ENCODE measurements around the gene JMJD7.

Gene JMJD7

DNA sequence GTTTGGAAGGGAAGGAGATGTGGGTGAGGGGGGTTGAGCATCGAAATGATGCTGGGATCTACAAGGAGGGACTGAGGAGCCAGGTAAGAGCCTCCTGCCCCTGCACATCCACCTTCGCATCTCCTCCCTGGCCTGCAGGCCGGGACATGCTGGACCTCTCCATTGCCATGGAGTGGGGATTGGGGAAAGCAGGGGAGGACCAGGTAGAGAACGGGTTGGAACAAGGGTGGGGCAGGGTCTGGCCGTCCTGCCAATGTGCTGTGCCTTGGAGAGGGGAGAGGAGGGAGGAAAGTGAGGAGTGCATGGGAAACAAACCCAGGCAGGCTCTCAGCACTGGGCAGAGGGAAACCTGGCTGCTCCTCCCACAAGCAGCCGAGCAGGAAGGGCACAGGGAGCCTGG lies 21.3 kb downstream of the JMJD7 start:
- no peak for DNase-seq

DNA sequence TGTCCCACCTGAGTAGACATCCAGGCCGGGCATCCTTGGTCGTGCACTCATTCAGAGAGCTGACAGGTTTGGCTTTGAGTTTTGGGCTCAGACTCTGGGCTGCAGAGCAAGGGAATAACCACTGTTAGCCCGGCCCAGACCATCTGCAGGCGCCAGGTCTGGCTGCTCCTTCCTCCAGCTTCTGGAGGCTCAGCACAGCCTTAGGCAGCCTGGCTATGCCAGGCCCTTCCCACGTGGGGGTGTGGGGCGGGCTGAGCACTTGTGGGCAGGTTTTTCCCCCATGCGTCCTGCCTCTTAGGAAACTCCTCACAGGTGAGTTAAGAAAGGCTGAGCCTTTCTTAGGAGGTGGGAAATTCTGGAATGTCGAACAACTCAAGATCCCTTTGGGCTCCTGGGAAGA lies 22.0 kb downstream of the JMJD7 start:
- no peak for DNase-seq

DNA sequence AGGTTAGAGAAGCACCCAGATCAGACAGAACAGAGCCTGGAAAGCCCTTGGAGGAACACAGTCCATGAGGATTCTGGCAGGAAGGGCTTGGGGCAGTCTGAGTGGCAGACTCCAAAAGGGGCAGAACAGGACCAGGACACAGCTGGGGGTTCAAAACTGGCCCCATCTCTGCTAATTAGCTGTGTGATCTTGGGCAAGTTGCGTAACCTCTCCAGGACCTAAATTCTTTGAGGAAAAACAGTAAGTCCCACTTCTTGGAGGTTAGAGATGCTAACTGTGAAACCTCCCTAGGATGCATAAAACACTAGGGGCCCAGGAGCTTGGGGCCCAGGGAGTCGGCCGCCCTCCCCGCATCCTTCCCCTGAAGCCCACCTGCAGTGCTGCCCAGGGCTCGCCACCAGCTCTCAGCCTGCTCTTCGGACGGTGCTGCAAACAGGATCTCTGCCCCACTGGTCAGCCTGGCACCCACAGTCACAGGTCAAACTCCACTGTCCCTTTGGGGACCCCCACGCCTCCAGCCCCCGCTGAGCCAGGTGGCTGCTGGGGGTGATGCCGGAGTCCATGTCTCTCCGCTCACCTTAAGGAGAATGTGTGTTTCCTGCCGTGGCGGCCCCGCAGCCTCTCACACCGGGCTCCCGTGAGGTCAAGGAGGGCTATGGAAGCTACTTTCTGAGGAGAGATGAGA lies 22.7 kb downstream of the JMJD7 start:
- DNase-seq = no peak

DNA sequence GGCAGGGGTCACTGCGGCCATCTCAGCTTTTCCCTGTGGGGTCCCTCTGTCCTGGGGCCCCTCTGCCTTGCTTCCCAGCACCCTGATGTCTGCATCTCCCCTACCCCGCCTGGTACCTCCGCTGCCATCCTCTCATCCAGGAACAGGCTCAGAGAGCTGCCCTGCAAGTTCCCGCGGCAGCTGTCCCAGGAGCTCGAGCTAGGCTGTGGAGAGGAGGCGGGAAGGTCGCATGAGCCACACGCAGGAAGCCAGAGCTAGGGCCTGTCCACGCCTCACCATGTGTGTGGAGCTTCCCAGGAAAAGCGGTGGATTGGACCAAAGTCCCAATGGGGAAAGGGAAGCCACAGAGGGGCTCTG lies 23.3 kb downstream of the JMJD7 start:
- no peak for DNase-seq

DNA sequence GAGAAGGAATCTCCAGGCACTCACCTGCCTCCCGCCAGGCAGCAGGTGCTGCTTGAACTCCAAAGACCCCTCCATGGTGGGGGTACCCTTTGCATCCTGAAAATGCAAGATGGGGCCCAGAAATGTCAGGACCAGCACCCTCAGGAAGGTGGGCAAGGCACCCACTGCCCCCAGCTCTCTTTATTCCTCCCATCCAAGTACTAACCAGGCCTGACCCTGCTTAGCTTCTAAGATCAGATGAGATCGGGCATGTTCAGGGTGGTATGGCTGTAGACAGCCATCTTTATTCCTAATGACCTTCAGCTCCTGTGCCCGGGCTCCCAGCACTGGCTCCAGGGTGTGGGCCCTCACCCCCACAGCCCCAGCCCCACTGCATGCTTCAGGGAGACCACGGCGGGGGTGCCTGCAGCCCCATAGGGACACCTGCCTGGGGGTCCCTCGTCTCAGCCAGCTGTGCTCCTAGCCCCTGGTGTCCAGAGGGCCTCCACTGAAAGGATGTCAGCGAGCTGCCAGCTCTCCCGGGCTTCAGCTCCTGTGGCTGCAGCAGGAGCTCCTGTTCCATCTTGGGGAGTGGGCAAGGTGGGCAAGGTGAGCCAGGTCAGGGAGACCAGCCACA lies 24.0 kb downstream of the JMJD7 start:
- DNase-seq = no peak

DNA sequence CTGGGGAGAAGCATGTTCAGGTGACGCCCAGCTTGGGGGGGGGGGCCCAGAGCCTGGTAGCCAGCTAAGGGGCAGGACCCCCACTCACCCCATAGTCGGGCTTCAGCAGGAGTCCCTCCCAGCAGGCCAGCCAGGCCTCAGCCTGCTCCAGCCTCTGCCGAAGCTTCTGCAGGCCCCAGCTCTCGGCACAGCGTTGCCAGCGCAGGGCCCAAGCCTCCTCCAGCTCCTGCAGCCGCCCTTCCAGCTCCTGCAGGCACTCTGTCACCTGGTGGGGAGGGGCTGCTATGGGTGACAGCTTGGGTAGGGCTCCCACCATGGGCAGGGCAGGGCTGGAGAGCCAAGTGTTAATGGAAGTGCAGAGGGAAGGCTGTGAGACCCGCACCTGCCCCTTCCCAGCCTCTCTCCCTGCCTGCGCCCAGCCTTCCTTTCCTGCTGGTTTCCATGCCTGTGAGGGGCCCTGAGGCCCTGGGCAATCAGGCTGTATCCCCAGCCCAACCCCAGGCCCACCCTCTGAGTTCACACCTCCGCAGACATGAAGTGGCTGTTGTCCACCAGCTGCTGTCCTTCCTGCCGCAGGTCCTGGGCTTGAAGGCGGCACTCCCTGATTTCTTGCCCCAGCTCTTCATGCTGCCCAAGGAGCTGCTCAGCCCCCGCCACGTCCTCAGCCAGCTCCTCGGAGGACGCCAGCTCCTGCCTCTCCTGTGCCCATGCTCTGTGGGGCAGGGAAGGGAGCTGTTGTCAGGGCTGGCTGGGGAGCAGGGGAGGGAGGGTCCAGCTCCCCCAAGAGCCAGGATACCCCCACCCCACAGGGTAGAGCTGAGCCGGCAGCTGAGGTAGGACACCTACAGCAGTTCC lies 25.1 kb downstream of the JMJD7 start:
- no peak for DNase-seq

DNA sequence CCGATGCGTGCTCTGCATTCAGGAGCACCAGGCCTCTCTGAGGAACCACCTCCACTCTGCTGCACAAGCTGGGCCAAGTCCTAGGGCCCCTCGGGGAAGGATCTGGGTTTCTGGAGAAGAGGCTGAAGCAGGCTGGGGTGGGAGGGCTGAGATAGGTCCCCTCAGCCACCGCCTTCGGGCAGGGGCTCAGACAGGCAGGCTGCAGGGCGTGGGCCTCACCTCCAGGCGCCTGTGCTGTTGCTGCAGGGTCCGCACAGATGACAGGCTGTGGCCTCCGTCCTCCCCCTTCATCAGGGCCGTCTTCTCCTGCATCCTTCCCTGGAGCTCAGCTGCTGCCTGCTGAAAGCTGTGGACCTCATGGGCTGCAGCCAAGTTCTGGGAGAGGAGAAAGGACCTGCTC lies 25.9 kb downstream of the JMJD7 start:
- no peak for DNase-seq

DNA sequence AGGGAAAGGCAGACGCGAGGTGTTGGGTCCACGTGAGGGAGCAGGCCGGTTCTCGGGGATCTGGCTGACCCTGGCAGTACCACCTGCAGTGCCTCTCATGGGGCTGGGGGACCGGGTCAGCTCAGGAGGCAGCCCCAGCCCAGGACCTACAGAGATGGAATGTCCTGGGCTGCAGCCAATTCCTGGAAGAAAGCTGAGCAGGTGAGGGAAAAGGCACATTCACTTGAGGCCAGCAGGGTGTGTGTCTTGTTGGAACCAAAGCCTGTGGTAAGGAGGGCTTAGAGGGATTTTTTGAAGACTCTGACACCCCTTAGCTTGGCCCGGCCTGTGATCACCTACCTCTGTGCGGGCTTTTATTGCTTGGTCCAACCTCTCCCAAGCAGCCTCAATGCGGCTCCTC lies 26.6 kb downstream of the JMJD7 start:
- no peak for DNase-seq

DNA sequence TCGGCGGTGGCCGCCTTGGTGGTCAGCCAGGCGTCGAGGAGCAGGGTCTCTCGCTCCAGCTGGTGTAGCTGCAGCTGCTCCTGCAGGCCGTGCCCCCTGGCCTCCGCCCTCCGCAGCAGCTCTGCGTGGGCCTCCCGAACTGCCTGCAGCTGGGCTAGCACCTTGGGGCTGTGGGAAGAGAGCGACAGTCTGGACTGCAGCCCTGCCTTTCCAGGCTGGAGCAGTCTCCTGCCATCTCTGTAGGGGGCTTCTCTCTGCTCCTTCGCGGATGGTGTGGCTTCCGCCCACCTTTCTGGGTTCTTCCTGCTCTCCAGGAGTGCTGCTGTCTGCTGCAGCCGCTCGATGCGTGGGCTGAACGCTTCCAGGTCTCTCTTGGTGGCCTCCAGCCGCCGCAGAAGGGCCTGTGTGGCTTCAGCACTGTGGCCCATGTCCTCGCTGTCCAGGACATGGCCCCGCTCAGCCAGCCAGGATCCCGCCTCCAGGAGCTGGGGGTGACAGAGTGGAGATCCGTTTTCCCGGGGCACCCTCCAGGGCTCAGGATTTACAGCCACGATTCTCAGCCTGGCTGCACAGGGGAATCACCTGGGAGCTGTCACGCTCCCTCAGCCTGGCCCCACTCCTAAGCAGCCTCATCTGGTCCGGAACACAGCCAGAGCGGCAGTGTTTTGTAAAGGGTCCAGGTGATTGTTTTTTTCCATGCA lies 27.5 kb downstream of the JMJD7 start:
- no peak for DNase-seq

DNA sequence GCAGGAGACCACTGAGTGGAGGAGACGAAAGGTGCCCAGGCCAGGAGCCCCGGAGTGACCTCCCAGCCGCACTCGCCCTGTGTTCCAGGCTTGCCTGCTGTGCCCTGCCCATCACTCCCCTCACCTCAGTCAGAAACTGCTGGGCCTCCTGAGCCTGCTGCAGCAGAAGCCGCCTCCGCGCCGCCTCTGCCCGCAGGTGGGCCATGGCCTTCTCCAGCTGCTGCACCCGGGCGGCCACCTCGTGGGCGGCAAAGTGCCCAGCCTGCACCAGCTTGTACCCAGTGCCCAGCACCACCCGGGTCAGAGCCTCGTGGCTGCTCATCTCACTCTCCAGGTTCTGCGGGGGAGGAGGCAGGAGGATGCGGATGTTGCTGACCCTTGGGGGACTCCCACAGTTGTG lies 28.4 kb downstream of the JMJD7 start:
- DNase-seq = no peak

DNA sequence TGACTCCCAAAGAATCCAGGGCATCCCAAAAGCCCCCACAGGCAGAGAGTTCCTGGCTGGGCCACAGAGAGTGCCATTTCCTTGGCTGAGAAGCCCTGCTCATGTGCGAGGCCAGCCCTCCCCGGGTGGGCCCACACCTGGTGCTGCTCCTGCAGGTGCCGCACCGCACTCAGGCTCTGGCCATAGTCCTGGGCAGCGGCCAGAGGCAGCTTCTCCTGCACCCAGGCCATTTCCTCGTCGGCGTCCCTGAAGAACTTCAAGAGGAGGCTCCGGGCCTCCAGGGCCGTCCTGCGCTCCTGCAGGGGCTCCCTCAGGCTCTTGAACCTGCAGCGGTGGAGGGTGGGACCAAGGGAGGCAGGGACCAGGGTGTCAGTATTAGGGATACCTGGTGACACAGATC lies 28.8 kb downstream of the JMJD7 start:
- DNase-seq = no peak

DNA sequence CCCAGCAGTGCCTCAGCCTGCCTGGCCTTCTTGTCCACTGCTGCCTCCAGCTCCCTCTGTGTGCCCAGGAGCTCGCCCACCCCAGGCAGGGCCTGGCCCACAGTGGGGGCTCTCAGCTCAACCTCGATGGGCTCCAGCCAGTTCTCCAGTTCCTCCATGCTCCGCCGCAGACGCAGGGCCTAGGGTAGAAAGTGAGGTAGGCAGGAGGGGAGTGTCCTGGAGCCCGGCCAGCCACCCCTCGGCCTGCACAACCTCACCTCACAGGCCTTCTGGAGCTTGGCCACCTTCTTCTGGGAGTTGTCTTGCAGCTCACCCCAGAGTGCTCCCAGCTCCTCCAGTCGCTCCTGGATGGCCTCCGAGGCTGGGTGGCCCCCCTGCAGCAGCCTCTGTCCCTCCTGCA lies 29.4 kb downstream of the JMJD7 start:
- no peak for DNase-seq

DNA sequence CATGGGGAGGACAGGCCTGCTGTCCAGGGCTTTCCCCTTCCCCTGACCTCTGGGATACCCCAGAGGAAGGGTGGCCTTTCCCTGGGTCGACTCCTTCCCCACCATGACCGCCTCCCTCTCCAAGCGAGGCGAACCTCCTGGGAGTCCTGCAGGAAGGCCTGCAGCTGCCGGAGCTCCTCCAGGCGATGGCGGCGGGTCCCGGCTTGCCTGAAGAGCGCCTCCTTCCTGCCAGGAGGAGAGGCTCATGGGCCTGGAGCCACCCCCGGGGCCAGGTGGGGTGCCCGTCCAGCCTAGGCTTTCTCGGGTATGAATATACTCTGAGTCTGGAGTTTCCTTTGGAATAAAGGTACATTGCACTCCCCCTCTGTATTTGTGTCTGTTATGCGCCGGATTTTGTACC lies 30.9 kb downstream of the JMJD7 start:
- DNase-seq = no peak

DNA sequence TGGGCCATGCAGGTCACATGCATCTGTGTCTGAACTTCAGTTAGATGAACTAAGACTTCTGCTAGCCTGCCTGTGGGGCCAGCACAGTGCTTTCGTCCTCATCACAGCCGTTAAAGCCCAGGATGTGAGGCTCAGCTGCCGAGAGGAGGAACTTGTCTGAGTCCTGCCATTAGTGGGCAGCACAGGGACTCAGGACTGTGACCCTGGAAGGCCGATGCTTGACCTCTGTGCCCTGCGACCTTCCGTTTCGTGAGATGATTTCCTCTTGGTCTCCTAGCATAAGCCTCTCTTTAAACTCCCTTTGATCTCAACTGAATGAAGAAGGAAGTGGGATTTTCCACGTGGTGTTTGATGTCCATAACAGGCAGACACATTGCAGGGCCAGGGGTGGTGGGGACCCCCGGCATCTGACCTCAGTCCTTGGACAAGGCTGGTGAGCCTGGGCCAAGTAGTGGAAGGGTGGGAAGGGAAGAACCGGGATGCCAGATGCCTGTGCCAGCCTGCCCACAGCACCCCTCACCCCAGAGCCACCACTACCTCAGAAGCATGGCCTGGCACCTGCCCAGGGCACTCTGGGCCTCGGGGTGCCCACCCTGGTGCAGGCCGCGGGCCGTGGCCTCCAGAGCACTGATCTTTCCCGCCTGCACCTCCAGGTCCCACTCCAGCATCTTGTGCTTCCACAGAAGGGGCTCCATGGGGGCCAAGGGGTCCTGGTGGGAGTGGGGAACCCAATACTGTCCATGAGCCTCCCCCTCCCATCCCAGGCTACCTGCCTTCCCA lies 32.3 kb downstream of the JMJD7 start:
- DNase-seq = no peak

DNA sequence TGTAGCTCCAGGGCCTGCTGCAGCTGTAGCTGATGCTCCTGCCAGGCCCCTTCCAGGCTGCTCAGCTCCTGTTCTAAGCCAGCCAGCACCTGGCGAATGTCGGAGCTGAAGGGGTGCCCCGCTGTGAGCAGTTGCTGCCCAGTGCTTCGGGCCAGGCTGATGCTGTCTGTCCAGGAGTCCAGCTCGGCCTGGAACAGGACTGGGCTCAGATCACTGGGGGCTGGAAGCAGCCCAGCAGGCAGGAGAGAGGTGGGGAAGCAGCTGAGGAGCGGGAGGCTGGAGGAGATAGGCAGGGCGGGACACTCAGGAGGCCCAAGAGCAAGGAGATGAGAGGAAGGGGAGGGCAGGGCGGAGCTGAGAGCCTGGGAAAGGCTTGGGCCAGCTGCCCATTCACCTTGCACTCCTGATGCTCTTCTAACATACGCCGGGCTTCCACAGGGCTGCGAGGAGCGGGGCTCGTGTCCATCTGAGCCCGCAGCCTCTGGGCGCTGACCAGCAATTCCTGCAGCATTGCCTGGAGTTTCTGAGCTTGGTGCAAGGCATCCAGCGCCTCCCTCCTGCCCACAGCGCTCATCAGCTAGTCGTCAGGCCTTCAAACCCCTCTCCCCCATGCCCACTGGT lies 34.0 kb downstream of the JMJD7 start:
- no peak for DNase-seq

DNA sequence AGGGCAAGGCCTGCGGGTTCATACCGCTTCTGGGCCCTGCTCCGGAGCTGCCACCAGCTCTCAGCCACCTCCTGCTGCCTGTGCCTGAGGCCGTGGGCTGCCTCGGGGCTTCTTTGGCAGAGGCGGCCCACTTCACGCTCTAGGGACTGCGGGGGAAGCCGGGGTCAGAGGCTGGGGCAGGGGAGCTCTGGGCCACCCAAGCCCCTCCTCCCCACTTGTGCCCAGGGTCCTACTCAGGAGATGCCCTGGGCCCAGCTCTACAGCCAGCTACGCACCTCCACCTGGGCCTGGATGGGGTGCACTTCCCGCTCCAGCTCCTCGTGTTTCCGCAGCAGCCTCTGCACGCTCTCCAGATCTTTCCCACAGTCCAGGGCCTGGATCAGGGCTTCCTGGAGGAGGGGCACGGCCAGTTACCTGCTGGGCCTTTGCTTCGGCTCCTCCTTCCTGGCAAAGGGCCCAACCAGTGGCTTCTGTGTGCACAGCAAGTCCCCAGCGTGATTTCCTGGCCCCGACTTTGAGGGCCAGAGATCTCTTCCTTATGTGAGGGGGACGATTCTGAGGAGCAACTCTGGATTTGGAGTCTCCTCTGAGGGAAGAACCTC lies 34.7 kb downstream of the JMJD7 start:
- no peak for DNase-seq

DNA sequence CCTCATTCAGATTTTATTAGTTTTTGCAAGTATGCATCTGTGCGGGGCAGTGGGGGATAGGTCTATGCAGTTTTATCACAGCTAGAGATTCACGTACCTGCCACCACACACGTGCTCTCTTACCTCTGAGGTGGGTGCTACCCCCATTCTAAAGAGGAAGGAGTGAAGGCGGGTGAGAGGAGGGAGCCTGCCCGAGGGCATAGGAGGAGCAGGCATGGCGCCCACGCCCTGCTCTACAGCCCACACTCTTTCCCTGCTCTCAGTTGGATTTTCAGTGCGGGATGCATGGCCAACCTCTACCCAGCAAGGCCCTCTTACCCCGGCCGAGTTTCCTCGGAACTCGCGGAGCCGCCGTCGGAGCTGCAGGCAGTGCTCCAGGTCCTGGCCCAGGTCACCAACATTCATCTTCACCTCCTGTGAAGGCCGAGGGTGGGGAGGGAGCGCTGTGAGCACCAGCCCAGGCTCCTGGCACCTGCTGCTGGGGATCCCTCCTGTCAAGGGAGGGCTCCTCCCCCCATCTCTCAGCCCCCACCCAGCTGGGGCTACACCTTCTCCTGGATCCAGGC lies 37.7 kb downstream of the JMJD7 start:
- DNase-seq = no peak

DNA sequence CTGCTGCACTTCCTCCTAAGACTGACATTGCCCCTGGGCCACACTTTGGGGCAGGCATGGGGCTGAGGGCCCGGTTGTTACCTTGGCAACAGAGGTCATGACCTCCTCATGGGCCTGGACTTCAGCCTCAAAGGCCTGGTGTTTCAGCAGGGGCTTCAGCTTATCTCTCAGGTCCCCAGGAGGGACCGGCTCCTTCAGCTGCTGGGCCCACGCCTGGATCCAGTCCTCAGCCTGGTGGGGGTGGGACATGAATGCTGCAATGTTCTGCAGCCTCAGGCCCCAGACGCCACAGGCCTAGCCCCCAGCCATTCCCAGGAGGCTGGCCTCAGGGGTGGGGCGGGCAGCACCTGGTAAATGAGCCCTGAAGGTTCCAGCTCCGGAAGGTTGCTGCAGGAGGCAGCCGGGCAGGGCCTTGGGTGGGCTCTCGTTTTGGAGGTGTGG lies 38.4 kb downstream of the JMJD7 start:
- DNase-seq = no peak

DNA sequence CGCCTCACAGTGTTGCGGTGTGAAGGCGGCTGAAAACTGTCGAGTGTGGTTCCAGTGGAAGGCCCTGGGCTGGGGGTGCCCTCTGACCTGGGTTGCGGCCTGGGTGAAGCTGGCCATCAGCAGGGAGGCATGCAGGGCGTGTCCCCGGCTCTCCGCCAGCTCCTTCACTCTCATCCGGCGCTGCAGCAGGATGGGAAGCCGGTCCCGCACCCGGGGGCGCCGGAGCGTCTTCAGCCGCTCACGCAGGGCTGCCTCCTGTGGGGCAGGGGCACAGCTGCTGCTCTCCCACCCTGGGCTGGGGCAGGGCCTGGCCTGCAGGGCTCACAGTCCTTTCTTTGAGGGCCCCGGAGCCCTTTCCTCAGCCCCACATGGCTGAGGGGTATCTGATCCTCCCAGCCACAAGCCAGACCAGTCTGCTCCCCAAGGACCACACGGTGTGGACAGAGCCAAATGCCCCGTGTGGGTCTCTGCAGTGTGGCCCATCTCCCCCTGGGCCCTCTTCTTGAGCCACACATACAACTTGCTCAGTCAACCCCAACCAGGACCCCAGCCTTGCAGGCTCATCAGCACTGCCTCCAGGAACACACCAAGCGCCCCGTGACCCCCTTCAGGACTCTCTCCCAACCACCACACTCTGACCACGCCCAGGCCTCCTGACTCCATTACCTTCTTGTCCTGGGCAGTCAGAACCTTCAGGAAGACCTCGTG lies 39.1 kb downstream of the JMJD7 start:
- DNase-seq = no peak

DNA sequence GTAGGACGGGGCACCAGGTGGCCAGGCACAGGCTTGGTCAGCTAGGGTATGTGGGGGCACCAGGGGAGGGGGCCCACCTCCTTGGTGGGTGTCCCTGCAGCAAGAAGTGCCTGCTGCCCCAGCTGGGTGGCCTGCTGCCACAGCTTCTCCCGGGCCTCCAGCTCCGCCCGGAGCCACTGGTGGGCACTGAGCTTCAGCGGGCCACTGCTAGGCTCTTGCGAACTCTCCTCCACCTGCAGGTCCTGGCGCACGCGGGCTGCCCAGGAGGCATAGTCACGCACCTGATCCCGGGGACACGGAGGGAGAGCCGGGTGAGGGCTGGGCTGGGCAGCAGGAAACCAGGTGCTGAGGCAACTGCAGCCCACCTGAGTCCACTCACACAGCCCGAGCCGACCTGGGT lies 40.4 kb downstream of the JMJD7 start:
- DNase-seq = no peak

Measured in NCI-H2107 (cell line).